Measurements from ENCODE around the gene NAPA.

GRCh38 chr19:47494211-47494547, 20.7 kb downstream of the NAPA start:
- no peak for TF ChIP-seq YY1 (IDR thresholded peaks at IDR 0.05; ENCODE audit: insufficient read depth, insufficient read length)
- TF ChIP-seq ZNF274 (IDR thresholded peaks at IDR 0.05; ENCODE audit: low read depth, low read length), result no peak
- TF ChIP-seq SUZ12 (IDR thresholded peaks at IDR 0.05; ENCODE audit: extremely low read depth, insufficient read depth, insufficient read length), result no peak

All from NT2/D1 (cell line).